ENCODE data around the gene GALR1.

DNA sequence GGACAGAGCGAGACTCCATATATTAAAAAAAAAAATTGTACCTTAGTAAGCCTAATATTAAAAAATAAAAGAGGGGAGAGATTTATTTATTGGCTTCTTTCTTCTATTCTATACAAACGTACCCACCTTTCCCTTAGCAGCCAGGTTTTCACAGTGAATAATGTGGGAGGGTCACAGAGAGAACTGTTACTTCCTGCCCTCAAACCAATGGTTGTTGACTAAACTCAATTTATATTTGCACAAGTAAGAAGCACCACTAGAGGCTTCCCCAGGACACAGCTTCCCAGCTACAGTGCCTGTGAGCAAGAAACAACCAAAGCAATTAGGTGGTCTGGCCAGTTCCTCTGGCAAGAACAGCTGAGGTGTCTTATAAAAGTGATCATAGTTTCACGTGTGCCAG lies 28.9 kb upstream of the GALR1 start:
- TF ChIP-seq CTCF (IDR thresholded peaks at IDR 0.05) = no peak
- no peak for TF ChIP-seq POLR2A (IDR thresholded peaks at IDR 0.05)

All from heart left ventricle (tissue), 13 donors.